A549 (cell line): Measurements from ENCODE around the gene ZNF91.

Experiments
- GATA3 ChIP-seq: IDR thresholded peaks from 2 replicates; pipeline ENCODE4 v1.6.1; 2012; ENCODE audit warnings: borderline replicate concordance
- TF ChIP-seq, protein P1 (sequence below): fragments of >200 bp; sonication (Bioruptor Twin); formaldehyde crosslinking; IDR thresholded peaks from 3 replicates; pipeline ENCODE4 v1.5.1; 2016

DNA sequence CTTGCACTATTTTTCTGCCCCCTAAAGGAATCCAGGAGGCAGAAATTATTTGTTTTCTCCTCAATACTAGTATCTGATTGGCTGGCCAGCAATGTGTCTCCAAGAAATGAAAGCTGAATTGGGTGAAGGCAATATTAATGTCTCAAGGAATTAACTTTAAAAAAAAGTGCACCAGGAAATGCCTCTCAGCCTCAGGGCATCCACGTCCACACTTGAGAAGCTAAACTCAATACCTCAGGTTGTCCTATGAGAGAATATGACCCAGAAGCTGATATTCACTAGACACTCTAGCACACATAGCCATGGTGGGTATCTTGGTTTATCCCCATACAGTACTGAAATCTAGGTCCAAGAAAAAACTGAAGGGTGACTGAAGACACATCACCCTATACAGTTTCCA is 2.1 kb downstream of the ZNF91 start:
- TF ChIP-seq, protein P1, sequence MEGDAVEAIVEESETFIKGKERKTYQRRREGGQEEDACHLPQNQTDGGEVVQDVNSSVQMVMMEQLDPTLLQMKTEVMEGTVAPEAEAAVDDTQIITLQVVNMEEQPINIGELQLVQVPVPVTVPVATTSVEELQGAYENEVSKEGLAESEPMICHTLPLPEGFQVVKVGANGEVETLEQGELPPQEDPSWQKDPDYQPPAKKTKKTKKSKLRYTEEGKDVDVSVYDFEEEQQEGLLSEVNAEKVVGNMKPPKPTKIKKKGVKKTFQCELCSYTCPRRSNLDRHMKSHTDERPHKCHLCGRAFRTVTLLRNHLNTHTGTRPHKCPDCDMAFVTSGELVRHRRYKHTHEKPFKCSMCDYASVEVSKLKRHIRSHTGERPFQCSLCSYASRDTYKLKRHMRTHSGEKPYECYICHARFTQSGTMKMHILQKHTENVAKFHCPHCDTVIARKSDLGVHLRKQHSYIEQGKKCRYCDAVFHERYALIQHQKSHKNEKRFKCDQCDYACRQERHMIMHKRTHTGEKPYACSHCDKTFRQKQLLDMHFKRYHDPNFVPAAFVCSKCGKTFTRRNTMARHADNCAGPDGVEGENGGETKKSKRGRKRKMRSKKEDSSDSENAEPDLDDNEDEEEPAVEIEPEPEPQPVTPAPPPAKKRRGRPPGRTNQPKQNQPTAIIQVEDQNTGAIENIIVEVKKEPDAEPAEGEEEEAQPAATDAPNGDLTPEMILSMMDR = no peak
- no peak for TF ChIP-seq GATA3
